CD4-positive, alpha-beta T cell treated with Interleukin-6 for 4 hours (primary cell): ENCODE data around the gene ZNF581.

Source experiments
- DNase-seq: peaks from one replicate; pipeline ENCODE4 v3.0.0-alpha.2; 2020; ENCODE audit warnings: mixed read lengths

ZNF581 gene

GRCh38 chr19:55684946-55685681, 41.7 kb downstream of the ZNF581 start:
- no peak for DNase-seq

- DNase-seq = no peak
Observed at GRCh38 chr19:55685776-55686175, 42.3 kb downstream of the ZNF581 start.

GRCh38 chr19:55686311-55687050, 43.0 kb downstream of the ZNF581 start:
- no peak for DNase-seq

GRCh38 chr19:55687281-55688201, 44.1 kb downstream of the ZNF581 start:
- no peak for DNase-seq

- DNase-seq = no peak
Observed at GRCh38 chr19:55688422-55689218, 45.2 kb downstream of the ZNF581 start.

- no peak for DNase-seq
Observed at GRCh38 chr19:55689411-55690108, 46.1 kb downstream of the ZNF581 start.

GRCh38 chr19:55690109-55690768, 46.8 kb downstream of the ZNF581 start:
- no peak for DNase-seq

- no peak for DNase-seq
Observed at GRCh38 chr19:55690769-55691545, 47.5 kb downstream of the ZNF581 start.

- DNase-seq = no peak
Observed at GRCh38 chr19:55691561-55692481, 48.4 kb downstream of the ZNF581 start.

GRCh38 chr19:55692681-55693081, 49.2 kb downstream of the ZNF581 start:
- no peak for DNase-seq

GRCh38 chr19:55693336-55693974, 50.0 kb downstream of the ZNF581 start:
- DNase-seq = no peak

- no peak for DNase-seq
Observed at GRCh38 chr19:55694241-55694655, 50.8 kb downstream of the ZNF581 start.

GRCh38 chr19:55694656-55695491, 51.4 kb downstream of the ZNF581 start:
- no peak for DNase-seq
